GM18909 (cell line): ENCODE results near the gene UTP14C.
A peak's percentile ranks its signal among the peaks of the same experiment; 100 is the strongest.
"Not testable (repeated sequence)": the region's sequence is repeated elsewhere in the genome, so short reads cannot be mapped to it uniquely, and the experiment has no call there.

Experiments used
- ATAC-seq: cut with Tn5 transposase; IDR thresholded peaks from one replicate; pipeline ENCODE4 v1.9.1; 2021; ENCODE audit warnings: mild to moderate bottlenecking; ENCODE audit not compliant: unreplicated experiment, poor library complexity

UTP14C gene

GRCh38 chr13:52002361-52002760 is 22.1 kb upstream of the UTP14C start:
- no peak for ATAC-seq

GRCh38 chr13:52003541-52003940 is 20.9 kb upstream of the UTP14C start:
- no peak for ATAC-seq

DNA sequence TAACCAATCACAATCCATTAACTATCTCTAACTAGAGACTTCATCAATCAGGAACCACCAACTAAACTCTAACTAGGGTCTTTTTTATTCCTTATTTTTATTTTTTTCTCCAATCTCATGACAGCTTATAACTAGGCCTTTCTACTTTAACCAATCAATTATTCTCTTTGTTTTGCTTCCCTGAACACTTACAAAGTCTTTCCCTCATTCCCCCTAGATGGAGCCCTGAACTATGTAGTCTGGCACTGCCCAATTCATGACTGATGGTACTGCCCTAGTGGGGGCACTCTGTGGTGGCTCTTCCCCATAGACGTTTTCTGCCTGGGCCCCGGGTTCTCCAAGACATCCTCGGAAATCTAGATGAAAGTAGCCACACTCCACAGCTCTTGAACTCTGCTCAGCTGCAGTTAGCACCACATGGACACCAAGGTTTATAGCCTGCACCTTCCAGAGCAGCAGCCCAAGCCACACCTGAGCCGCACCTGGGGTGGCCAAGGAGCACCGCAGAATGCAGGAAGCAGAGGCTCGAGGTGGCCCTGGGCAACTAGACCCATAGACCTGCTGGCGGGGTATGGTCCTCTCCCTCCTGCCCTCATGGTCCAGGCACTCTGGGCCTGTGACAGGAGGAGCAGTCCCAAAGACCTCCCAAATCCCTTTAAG is 19.9 kb upstream of the UTP14C start:
- no peak for ATAC-seq

- no peak for ATAC-seq
These were observed 18.5 kb upstream of the UTP14C start for GRCh38 chr13:52005841-52006522.

DNA sequence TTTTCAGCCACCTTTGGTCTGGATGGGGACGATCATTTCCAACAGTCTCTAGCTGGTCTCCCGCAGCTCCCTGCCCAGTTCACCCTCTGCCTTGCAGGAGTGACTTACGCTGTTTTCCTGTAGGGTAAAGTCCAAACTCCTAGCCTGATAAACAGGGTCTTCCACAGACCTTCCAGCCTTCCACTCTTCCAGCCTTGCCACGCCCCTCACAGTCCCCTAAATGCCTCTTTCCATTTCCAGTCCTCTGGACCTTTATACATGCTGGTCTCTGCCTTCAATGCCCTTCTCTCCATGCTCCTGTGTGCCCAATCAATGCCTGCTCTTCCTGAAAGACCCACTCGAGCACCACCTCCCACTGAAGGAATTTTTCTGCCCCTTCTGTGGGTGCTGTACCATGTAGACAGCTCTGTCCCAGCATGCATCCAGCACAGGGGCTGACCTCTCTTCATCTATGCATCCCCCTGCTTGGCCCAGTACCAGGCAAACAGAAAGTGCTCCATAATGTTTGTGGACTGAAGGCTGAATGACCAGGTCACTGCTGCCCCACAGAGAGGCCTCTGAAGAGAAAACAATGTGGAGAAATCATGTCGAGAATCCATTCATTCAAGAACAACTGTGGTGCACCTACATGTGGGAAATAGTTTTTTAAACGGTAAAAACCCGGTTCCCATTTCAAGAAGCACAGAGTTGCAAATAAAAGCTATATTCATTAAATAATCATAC is 17.8 kb upstream of the UTP14C start:
- ATAC-seq = no peak

GRCh38 chr13:52009946-52010345 is 14.5 kb upstream of the UTP14C start:
- no peak for ATAC-seq

DNA sequence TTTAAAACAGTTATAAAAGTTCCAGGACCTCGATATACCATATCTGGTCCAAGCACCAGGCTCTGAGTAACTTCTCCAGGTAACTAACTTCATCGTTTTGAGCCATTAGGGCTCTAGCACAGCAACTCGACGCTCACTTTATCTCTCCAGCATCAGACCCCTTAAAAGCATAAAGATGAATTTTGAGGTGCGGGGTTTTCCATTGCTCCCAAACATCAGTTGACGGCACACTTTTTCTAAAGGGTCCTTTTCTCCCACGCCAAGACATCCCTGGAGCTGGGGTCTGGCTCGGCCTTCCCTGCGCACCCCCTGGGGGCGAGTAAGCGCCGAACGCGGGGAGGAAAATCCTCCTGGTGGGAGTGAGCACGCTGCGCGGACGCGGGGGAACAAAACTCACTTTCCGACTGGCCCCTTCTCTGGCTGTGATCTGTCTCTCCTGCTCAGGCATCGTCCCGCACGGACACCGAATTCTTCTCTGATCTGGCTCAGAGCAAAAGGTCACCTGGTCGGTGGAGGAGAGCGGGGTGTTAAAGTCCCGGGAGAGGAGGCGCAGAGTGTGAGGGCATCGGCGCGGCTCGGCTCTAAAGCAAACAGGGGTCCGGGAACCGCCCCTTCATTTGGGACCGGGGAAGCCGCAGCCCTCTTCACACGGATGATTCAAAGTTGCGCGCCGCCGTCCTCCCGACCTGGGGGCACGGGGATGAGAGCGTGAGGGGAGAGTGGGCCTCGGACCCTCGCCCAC is 13.4 kb upstream of the UTP14C start, which contains the start of gene ATP7B:
ATP7B (minus strand) TSS at position 561 of the 742 bp plus-strand sequence; CDS start at position 448, 113 bp downstream.
- peak; percentile 10 for ATAC-seq

DNA sequence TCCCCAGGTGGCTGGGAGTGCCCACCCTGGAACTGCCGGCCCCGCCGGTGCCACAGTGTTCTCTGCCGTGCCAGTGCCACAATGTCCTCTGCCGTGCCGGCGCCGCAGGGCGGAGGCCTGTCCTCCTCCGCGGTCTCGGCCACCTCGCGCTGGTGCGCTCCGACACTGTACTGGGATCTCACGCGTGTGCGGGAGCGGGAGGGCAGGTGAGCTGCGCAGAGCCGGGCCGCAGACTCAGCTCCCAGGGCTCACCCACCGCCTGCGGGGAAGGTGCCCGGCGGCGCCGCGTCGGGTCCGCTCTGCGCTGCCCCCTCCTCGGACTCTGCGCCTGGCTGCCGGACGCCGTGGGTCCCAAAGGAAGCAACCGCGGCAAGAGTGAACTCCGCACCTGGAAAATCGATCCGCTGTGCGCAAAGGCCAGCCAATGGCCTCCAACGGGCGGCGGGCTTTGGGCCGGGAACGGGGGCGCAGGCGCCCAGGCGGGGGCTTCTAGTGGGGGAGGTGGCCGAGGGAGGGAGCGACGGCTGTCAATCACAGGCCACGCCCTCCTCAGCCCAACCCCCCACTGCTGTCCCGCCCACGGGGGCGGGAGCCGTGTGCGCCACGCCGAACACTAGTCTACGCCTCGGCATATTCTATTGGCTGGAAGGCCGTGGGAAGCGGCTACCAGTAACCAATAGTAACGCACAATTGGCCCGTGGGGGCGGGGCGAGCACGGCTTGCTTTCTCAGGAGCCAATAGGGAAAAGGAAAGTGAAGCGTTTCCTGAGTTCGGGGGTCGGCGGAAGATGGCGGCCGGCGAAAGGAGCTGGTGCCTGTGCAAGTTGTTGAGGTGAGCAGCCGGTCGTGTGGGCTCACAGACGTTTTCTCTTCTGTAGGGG is 12.6 kb upstream of the UTP14C start, which contains the start of gene ALG11:
ALG11 (plus strand) TSS at position 767 of the 880 bp plus-strand sequence; CDS start at position 788, 21 bp downstream.
- peak; percentile 100 for ATAC-seq

GRCh38 chr13:52012512-52012836 is 12.0 kb upstream of the UTP14C start:
- no peak for ATAC-seq

DNA sequence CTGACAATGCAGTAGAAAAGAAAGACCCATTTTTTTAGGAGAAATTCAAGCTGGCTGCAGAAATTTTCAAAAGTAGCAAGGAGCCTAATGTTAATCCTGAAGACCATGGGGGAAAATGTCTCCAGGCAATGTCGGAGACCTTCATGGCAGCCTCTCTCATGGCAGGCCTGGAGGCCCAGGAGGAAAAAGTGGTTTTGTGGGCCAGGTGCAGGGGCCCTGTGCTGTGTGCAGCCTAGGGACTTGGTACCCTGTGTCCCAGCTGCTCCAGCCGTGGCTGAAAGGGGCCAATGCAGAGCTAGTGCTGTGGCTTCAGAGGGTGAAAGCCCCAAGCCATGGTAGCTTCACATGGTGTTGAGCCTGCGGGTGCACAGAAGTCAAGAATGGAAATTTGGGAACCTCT is 8.2 kb upstream of the UTP14C start:
- ATAC-seq = no peak

DNA sequence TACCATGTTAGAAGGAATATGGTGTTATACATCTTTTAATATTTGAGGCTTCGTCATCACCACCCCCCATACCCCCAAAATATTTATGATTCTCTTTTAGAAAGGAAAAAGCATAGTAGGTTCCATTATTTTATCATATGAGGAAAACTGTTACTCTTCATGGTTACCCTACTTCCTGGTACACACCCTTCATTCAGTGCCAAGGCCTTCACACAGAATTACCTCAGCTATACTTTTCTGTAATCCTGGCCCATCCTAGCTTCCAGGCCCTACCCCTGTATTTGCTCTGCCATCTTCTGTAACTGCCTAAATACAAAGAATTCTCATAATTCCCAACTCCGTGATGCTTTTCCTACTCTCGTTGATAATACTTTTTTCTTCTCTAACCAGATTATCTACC is 4.3 kb upstream of the UTP14C start:
- no peak for ATAC-seq

DNA sequence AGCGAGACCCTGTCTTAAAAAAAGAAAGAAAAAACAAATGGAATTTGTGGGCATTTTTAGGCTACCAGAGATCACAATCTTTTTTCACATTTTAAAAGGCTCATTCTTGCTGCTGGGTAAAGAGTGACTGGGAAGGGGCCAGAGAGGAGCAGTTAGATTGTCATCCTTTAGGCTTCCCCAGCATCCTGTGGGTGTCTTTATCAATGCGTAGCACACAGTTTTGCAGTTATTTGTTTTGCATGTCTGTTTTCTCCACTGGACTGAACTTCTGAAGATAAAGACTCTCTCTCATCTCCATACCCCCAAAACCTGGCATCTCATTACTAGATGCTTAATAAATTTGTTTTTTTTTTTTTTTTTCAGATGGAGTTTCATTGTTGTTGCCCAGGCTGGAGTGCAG is 2.1 kb upstream of the UTP14C start:
- no peak for ATAC-seq

- no peak for ATAC-seq
These were observed 1.2 kb downstream of the UTP14C start for GRCh38 chr13:52025475-52026245.

- no peak for ATAC-seq
These were observed 1.7 kb downstream of the UTP14C start for GRCh38 chr13:52026246-52026626.

DNA sequence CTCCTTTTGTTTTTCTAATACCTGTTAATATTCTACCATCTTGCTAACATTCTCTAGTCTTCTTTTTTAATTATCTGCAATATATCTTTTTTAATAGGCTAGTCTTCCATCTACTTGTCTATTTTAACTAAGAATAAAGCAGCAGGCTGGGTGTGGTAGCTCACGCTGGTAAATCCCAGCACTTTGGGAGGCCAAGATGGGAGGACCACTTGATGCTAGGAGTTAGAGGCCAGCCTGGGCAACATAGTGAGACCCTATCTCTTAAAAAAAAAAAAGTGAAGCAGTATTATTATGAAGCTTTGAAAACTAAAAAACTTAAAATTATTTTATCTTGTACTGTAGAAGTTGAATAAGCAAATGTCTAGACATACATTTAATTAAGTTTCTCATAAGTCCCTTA is 3.3 kb downstream of the UTP14C start:
- ATAC-seq = no peak

DNA sequence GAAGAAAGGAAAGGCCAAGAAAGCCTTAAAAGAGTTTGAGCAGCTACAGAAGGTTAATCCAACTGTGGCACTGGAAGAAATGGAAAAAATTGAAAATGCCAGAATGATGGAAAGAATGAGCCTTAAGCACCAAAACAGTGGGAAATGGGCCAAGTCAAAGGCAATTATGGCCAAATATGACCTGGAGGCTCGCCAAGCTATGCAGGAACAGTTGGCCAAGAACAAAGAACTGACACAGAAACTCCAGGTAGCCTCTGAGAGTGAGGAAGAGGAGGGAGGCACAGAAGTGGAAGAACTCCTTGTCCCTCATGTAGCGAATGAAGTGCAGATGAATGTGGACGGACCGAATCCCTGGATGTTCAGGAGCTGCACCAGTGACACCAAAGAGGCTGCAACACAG is 5.1 kb downstream of the UTP14C start:
- ATAC-seq = no peak

GRCh38 chr13:52030401-52030800 is 5.9 kb downstream of the UTP14C start:
- not testable (repeated sequence) for ATAC-seq

- ATAC-seq = no peak
These were observed 8.5 kb downstream of the UTP14C start for GRCh38 chr13:52033039-52033438.

GRCh38 chr13:52034616-52035226 is 10.2 kb downstream of the UTP14C start:
- ATAC-seq = no peak
